BE2C (cell line): ENCODE data around the gene GABBR2.

ENCODE experiments used
- DNase-seq: peaks from one replicate; pipeline ENCODE4 v3.0.0-alpha.2; 2020
- H3K27me3 ChIP-seq: fragments of 250-450 bp; sonication (Bioruptor Pico); 2 replicates; pipeline ENCODE4 v1.5.1; 2020; ENCODE audit warnings: mild to moderate bottlenecking
- H3K36me3 ChIP-seq: fragments of 250-450 bp; sonication (Bioruptor Pico); 2 replicates; pipeline ENCODE4 v1.5.1; 2020; ENCODE audit warnings: mild to moderate bottlenecking
- H3K4me1 ChIP-seq: fragments of 250-450 bp; sonication (Bioruptor Pico); 2 replicates; pipeline ENCODE4 v1.5.1; 2020
- H3K4me3 ChIP-seq: 2 replicates; pipeline ENCODE4 v1.5.1; 2011; ENCODE audit warnings: low read depth, low read length
- H3K9me3 ChIP-seq: fragments of 250-450 bp; sonication (Bioruptor Pico); 2 replicates; pipeline ENCODE4 v1.5.1; 2020
- CTCF ChIP-seq: IDR thresholded peaks from 2 replicates; pipeline ENCODE4 v1.5.1; 2012; ENCODE audit warnings: mild to moderate bottlenecking, low read depth, low read length

The GABBR2 gene

DNA sequence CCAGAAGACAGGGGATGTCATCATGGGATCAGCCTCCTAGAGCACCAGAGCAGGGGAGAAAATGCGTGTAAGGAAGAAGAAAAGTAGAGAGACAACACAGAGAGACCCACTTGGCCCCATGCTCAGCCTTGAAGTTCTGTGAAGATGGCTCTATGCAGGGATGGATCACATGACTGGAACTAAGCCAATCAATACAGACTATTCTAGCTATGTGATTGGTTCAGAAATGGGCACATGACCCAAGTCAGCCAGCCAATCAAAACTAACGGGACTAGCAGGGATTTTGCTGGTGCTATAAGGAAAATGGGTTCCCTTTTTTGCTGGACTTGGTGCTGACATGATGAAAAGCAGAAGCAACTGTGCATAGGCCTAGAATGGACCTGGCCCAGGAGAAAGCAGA, 280.3 kb downstream of the GABBR2 start:
- Histone ChIP-seq H3K9me3 (no peaks in the 10 kb centered on the region), H3K36me3 (no peaks in the 10 kb centered on the region), H3K4me3 (no peak overlapping the region), H3K27me3 (no peaks in the 10 kb centered on the region; the same call in 1 of the 2 replicates), H3K4me1 (no peaks in the 10 kb centered on the region)
- no peak for TF ChIP-seq CTCF
- DNase-seq: no peak

DNA sequence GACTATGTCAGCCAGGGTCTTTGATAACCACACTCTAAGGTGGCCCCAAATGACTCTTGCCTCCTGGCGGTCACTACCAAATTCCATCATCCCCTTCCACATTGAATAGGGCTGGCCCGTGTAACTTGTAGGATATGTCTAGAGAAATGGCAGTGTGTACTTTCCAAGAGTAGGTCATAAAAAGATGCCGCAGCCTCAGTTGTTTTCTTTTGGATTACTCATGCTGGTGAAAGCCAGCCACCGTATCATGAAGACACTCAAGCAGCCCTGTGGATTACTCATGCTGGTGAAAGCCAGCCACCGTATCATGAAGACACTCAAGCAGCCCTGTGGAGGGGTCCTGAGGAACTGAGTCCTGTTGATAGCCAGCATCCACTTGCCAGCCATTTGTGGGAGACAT, 281.2 kb downstream of the GABBR2 start:
- TF ChIP-seq CTCF: no peak
- no peak overlapping the region for H3K4me3 ChIP-seq
- H3K4me1 ChIP-seq: no peaks in the 10 kb centered on the region
- no peaks in the 10 kb centered on the region for H3K9me3 ChIP-seq
- no peaks in the 10 kb centered on the region; the same call in 1 of the 2 replicates for H3K27me3 ChIP-seq
- DNase-seq: no peak
- H3K36me3 ChIP-seq: no peaks in the 10 kb centered on the region

GRCh38 chr9:98425079-98425478, 283.7 kb downstream of the GABBR2 start:
- TF ChIP-seq CTCF: no peak
- no peaks in the 10 kb centered on the region; the same call in 1 of the 2 replicates for H3K27me3 ChIP-seq
- no peak for DNase-seq
- H3K4me3 ChIP-seq: no peak overlapping the region
- no peaks in the 10 kb centered on the region for H3K36me3 ChIP-seq
- no peaks in the 10 kb centered on the region for H3K4me1 ChIP-seq
- H3K9me3 ChIP-seq: no peaks in the 10 kb centered on the region

- no peaks in the 10 kb centered on the region; the same call in 1 of the 2 replicates for H3K27me3 ChIP-seq
- no peak overlapping the region for H3K4me3 ChIP-seq
- no peaks in the 10 kb centered on the region for H3K9me3 ChIP-seq
- peaks cover 5% of the 10 kb centered on the region; the same call in 1 of the 2 replicates for H3K4me1 ChIP-seq
- no peaks in the 10 kb centered on the region for H3K36me3 ChIP-seq
- peak; percentile 11; the same call in 1 of the 2 replicates for TF ChIP-seq CTCF
- no peak for DNase-seq
These were observed 289.5 kb downstream of the GABBR2 start for GRCh38 chr9:98419260-98419603.

DNA sequence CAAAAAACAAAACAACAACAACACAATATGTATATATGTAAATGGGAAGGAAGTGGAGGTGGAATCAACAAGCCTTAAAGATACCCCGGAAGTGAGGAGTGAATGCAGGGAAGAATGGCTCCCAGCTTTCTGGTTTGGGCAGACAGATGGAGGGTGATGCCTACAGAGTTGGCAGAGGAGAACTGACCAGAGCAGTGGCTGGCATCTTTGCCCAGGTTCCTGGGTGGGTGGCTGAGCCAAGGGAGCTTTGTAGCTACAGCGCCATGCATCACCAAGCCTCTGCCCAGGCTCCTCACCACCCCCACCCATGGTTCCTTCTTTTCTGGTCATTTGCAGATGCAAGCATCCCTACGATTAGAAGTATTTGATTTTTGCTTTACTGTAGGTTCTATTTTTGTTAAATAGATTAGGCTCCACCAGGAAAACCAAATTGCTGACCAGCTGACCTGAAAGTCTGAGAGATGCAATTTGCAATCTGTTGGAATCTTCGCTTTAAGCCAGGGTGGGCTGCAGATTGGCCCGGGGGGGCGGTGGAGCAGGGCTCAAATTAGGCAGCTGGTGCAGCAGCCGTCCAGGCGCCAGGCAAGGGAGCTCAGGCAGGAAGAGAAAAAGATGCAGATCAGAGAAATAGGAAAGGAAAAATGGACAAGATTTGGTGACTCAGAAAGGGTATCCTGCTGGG, 290.0 kb downstream of the GABBR2 start:
- DNase-seq: no peak
- Histone ChIP-seq H3K36me3 (no peaks in the 10 kb centered on the region), H3K4me3 (no peak overlapping the region), H3K9me3 (no peaks in the 10 kb centered on the region), H3K27me3 (no peaks in the 10 kb centered on the region; the same call in 1 of the 2 replicates), H3K4me1 (peaks cover 5% of the 10 kb centered on the region; the same call in 1 of the 2 replicates)
- no peak for TF ChIP-seq CTCF
